Endothelial cell of umbilical vein (primary cell): ENCODE data around the gene TXNDC17. TPM values are rescaled to one million over a fixed set of nuclear protein-coding genes. Genes with fewer than 3 reads are reported as not detected.
"Not testable (repeated sequence)": the region's sequence is repeated elsewhere in the genome, so short reads cannot be mapped to it uniquely, and the experiment has no call there.

Source experiments
- BruUV-seq: library from RNA; stranded (reverse); fragments of 400-500 nt; replicated peaks from 2 replicates; lab custom pipeline; 2021; lab: Mats Ljungman, UMichigan
- CTCF ChIA-PET: fragments of 300-600, 350-600 bp; sonication (Branson Sonifier 250); formaldehyde crosslinking; loops from one replicate; lab custom pipeline; 2021; ENCODE audit warnings: antibody characterized with exemption, inconsistent platforms; lab: Charles Lee
- POLR2A ChIA-PET: fragments of 300-600, 350-600 bp; sonication (Branson Sonifier 250); formaldehyde crosslinking; loops from one replicate; lab custom pipeline; 2021; ENCODE audit warnings: antibody characterized with exemption, inconsistent platforms; lab: Charles Lee
- DNase-seq: peaks from one replicate; pipeline ENCODE4 v3.0.0-alpha.2; 2011; ENCODE audit warnings: low read depth, low spot score
- FAIRE-seq: peaks from 2 replicates; lab custom pipeline; 2011; peaks lifted over from hg19 to GRCh38; lab: Jason Lieb, UNC
- H2AFZ ChIP-seq: 2 replicates; pipeline ENCODE4 v1.6.0; 2012; ENCODE audit warnings: low read depth, low read length, control low read depth, inconsistent platforms
- H3K27ac ChIP-seq: 2 replicates; pipeline ENCODE4 v1.5.1; 2011; ENCODE audit warnings: low read depth, mild to moderate bottlenecking, control low read depth, low read length, moderate library complexity; ENCODE audit not compliant: insufficient read depth
- H3K27me3 ChIP-seq, 2 experiments: 2 replicates each; pipeline versions ENCODE4 v1.6.0 to v1.6.1; 2011; ENCODE audit warnings: low read length in 2 of 2, mixed read lengths in 1 of 2; ENCODE audit not compliant: control insufficient read depth in 2 of 2, insufficient read depth in 2 of 2
- H3K36me3 ChIP-seq, 2 experiments: 2 replicates in 1 of 2; 3 replicates in 1 of 2; pipeline ENCODE4 v1.5.1; 2011; ENCODE audit warnings: low read length in 2 of 2, mild to moderate bottlenecking in 1 of 2, moderate library complexity in 1 of 2; ENCODE audit not compliant: control insufficient read depth in 2 of 2, insufficient read depth in 2 of 2; ENCODE audit errors: extremely low read depth in 1 of 2
- H3K4me1 ChIP-seq: 3 replicates; pipeline ENCODE4 v1.5.1; 2011; ENCODE audit warnings: mild to moderate bottlenecking, low read length; ENCODE audit not compliant: control insufficient read depth, insufficient read depth; ENCODE audit errors: extremely low read depth
- H3K4me2 ChIP-seq: 2 replicates; pipeline ENCODE4 v1.6.1; 2011; ENCODE audit warnings: low read length, control low read depth, mixed read lengths; ENCODE audit not compliant: insufficient read depth
- H3K4me3 ChIP-seq, 3 experiments: fragments of 200-600 bp in 1 of 3; sonication (generic), shearing (Covaris generic) in 1 of 3; replicated peaks in 1 of 3; 2 replicates each; pipeline ENCODE4 v1.5.1; 2011 to 2016; ENCODE audit warnings: control low read depth in 3 of 3, low read length in 3 of 3, mild to moderate bottlenecking in 2 of 3, inconsistent platforms in 1 of 3, low read depth in 1 of 3, moderate library complexity in 1 of 3; ENCODE audit not compliant: insufficient read depth in 1 of 3
- H3K79me2 ChIP-seq: 2 replicates; pipeline ENCODE4 v1.6.0; 2012; ENCODE audit warnings: low read length, inconsistent platforms; ENCODE audit not compliant: control insufficient read depth, insufficient read depth
- H3K9ac ChIP-seq: replicated peaks from 2 replicates; pipeline ENCODE3; 2011; ENCODE audit warnings: low read length, control low read depth; ENCODE audit not compliant: insufficient read depth; ENCODE audit errors: extremely low read depth
- H3K9me1 ChIP-seq: replicated peaks from 3 replicates; pipeline ENCODE4 v1.6.0; 2011; ENCODE audit warnings: mild to moderate bottlenecking, low read length; ENCODE audit not compliant: control insufficient read depth, insufficient read depth; ENCODE audit errors: extremely low read depth
- H3K9me3 ChIP-seq: replicated peaks from 2 replicates; pipeline ENCODE4 v1.5.1; 2012; ENCODE audit warnings: low read length, inconsistent platforms; ENCODE audit not compliant: control insufficient read depth, insufficient read depth
- H4K20me1 ChIP-seq: replicated peaks from 2 replicates; pipeline ENCODE3; 2011; ENCODE audit warnings: mild to moderate bottlenecking, low read length; ENCODE audit not compliant: control insufficient read depth, insufficient read depth; ENCODE audit errors: extremely low read depth
- CTCF ChIP-seq, 2 donors: IDR thresholded peaks; 1 replicate in 1 of 2; 2 replicates in 1 of 2; pipeline ENCODE4 v1.5.1; 2011; ENCODE audit warnings: low read length in 2 of 2, mild to moderate bottlenecking in 2 of 2, moderate library complexity in 2 of 2, control low read depth in 1 of 2, inconsistent platforms in 1 of 2, low read depth in 1 of 2; ENCODE audit not compliant: insufficient read depth in 1 of 2; ENCODE audit errors: extremely low read depth in 1 of 2
- EZH2 ChIP-seq: IDR thresholded peaks from 2 replicates; pipeline ENCODE4 v1.6.1; 2012; ENCODE audit warnings: borderline replicate concordance, low read depth, mild to moderate bottlenecking, moderate library complexity, low read length, inconsistent platforms; ENCODE audit not compliant: severe bottlenecking
- FOS ChIP-seq: IDR thresholded peaks from 2 replicates; pipeline ENCODE4 v1.6.1; 2011; ENCODE audit warnings: mild to moderate bottlenecking, low read length, moderate library complexity, borderline replicate concordance; ENCODE audit not compliant: insufficient read depth
- GATA2 ChIP-seq: IDR thresholded peaks from 2 replicates; pipeline ENCODE4 v1.7.0; 2011; ENCODE audit warnings: low read depth, mild to moderate bottlenecking, moderate library complexity, mixed read lengths, low read length; ENCODE audit not compliant: insufficient read length, insufficient read depth
- JUN ChIP-seq: IDR thresholded peaks from 2 replicates; pipeline ENCODE4 v1.6.1; 2011; ENCODE audit warnings: borderline replicate concordance, low read depth; ENCODE audit not compliant: insufficient read length, insufficient read depth
- MYC ChIP-seq: IDR thresholded peaks from one replicate; pipeline ENCODE4 v1.6.1; 2011; ENCODE audit warnings: mild to moderate bottlenecking, low read depth, low read length
- POLR2A ChIP-seq: IDR thresholded peaks from 2 replicates; pipeline ENCODE4 v1.6.1; 2012; ENCODE audit warnings: low read depth, mild to moderate bottlenecking, control low read depth, low read length
- POLR2AphosphoS5 ChIP-seq: IDR thresholded peaks from 2 replicates; pipeline ENCODE4 v1.6.1; 2012; ENCODE audit warnings: low read depth, mild to moderate bottlenecking, control low read depth, low read length, moderate library complexity; ENCODE audit not compliant: insufficient read depth
- dilution Hi-C: fragments of 300-500 bp; cut with MboI; formaldehyde crosslinking; loops from one replicate; pipeline ENCODE4 v1.15.0; 2019; ENCODE audit warnings: low sequenced_read_pairs; ENCODE audit not compliant: extremely low pct_ligation_motif_present
- intact Hi-C: fragments of 100-400 bp; cut with micrococcal nuclease; formaldehyde crosslinking; loops from one replicate; pipeline ENCODE4 v1.10.0; 2022
- polyA plus RNA-seq, 4 experiments: library from polyadenylated mRNA; depleted of rRNA in 3 of 4; stranded (reverse) in 3 of 4; unstranded in 1 of 4; fragments of >200 nt; gene quantifications; 2 replicates each; pipeline versions ENCODE4 v1.2.1 to v1.2.3, GENCODE V29; 2011 to 2012; ENCODE audit warnings: missing spikeins in 1 of 4
- total RNA-seq: library from RNA; stranded (reverse); gene quantifications from 2 replicates; pipeline ENCODE4 v1.2.3, GENCODE V29; 2021
- TF ChIP-seq, protein P1 (sequence below): IDR thresholded peaks from 2 replicates; pipeline ENCODE4 v1.6.1; 2011; ENCODE audit not compliant: insufficient read depth, insufficient read length

Gene TXNDC17
- total and polyA plus RNA-seq, 2 donors (not counting 3 experiments of a cell fraction or from before 2014, with no cell fraction given): 101 to 297 TPM

- H2AFZ ChIP-seq: no peak overlapping the region
- no peaks in the 10 kb centered on the region for H3K79me2 ChIP-seq
- BruUV-seq: no TSS peak
- no peak overlapping the region for H3K9ac ChIP-seq
- H4K20me1 ChIP-seq: no peaks in the 10 kb centered on the region
- H3K9me3 ChIP-seq: no peaks in the 10 kb centered on the region
- H3K9me1 ChIP-seq: no peaks in the 10 kb centered on the region
- H3K4me2 ChIP-seq: no peak overlapping the region
- H3K27me3 ChIP-seq: peaks cover 17 to 31% of the 10 kb centered on the region in 2 experiments
- TF ChIP-seq POLR2A (no peak), POLR2AphosphoS5 (no peak), GATA2 (no peak), JUN (no peak), EZH2 (no peak), CTCF (IDR thresholded peaks at IDR 0.05; ENCODE audit: extremely low read depth in 1 of 2, insufficient read depth in 1 of 2, low read depth in 1 of 2, low read length in 2 of 2) (no peak), MYC (no peak), FOS (no peak)
- TF ChIP-seq, protein P1, sequence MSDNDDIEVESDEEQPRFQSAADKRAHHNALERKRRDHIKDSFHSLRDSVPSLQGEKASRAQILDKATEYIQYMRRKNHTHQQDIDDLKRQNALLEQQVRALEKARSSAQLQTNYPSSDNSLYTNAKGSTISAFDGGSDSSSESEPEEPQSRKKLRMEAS: no peak
- H3K36me3 ChIP-seq: no peaks in the 10 kb centered on the region
- ChIA-PET POLR2A (no interaction called here), CTCF (interaction anchor here (1.0 to 2.0 kb wide), 3 partner anchors 41 to 343 kb away, joined by 3 to 9 read pairs (median 3); no protein-coding TSS in a partner anchor)
- dilution Hi-C loops (no loop called here), intact Hi-C loops (no loop called here)
- H3K4me3 ChIP-seq: no peak overlapping the region
- DNase-seq (no peak), FAIRE-seq (no peak)
- H3K4me1 ChIP-seq: no peaks in the 10 kb centered on the region
- H3K27ac ChIP-seq: no peak overlapping the region
These were observed 20.6 kb downstream of the TXNDC17 start for GRCh38 chr17:6661464-6661848.

DNA sequence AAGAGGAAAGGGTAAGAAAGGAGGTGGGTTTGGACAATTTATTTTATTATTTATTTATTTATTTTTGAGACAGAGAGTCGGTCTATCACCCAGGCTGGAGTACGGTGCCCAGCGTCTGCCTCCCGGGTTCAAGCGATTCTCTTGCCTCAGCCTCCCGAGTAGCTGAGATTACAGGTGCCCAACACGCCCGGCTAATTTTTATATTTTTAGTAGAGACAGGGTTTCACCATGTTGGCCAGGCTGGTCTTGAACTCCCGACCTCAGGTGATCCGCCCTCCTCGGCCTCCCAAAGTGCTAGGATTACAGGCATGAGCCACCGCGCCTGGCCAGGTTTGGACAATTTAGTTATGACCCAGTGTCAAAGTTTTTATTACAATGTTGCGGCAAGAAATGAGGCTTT, 22.3 kb downstream of the TXNDC17 start:
- H3K4me3 ChIP-seq, FAIRE-seq, H3K9me3 ChIP-seq, dilution Hi-C loops, DNase-seq, BruUV-seq, H3K36me3 ChIP-seq, H3K79me2 ChIP-seq, H3K4me2 ChIP-seq, H3K27ac ChIP-seq, H3K9ac ChIP-seq, H2AFZ ChIP-seq, POLR2A ChIA-PET, intact Hi-C loops, H4K20me1 ChIP-seq, H3K9me1 ChIP-seq, H3K4me1 ChIP-seq: not testable (repeated sequence)
- CTCF ChIA-PET: interaction anchor here (1.4 kb wide), 1 partner anchor 9 kb away, joined by 3 read pairs; no protein-coding TSS in a partner anchor
- H3K27me3 ChIP-seq: peaks cover 10 to 20% of the 10 kb centered on the region in 2 experiments
